NCI-H82 (cell line): ENCODE results near the gene CNKSR2.
A peak's percentile ranks its signal among the peaks of the same experiment; 100 is the strongest.

Experiments
- DNase-seq: peaks from one replicate; lab custom pipeline; 2025; lab: John Stamatoyannopoulos, UW

Gene CNKSR2

GRCh38 chrX:21674430-21675186 lies 300.4 kb downstream of the CNKSR2 start:
- no peak for DNase-seq

GRCh38 chrX:21675931-21676330 lies 301.7 kb downstream of the CNKSR2 start:
- no peak for DNase-seq

- DNase-seq, result no peak
These were observed 303.9 kb downstream of the CNKSR2 start for GRCh38 chrX:21678048-21678612.

- no peak for DNase-seq
These were observed 309.7 kb downstream of the CNKSR2 start for GRCh38 chrX:21683941-21684340.

GRCh38 chrX:21691512-21692018 lies 317.3 kb downstream of the CNKSR2 start:
- peak; percentile 19 for DNase-seq

- no peak for DNase-seq
These were observed 324.1 kb downstream of the CNKSR2 start for GRCh38 chrX:21698272-21698671.

GRCh38 chrX:21699136-21699535 lies 324.9 kb downstream of the CNKSR2 start:
- no peak for DNase-seq

- peak; percentile 1 for DNase-seq
These were observed 326.1 kb downstream of the CNKSR2 start for GRCh38 chrX:21700275-21700674.

- DNase-seq, result no peak
These were observed 326.7 kb downstream of the CNKSR2 start for GRCh38 chrX:21700967-21701366.

GRCh38 chrX:21702725-21703124 lies 328.5 kb downstream of the CNKSR2 start:
- DNase-seq, result no peak
